Liver (tissue), 9 donors: ENCODE measurements around the gene PLPP3. TPM values are rescaled to one million over a fixed set of nuclear protein-coding genes. Genes with fewer than 3 reads are reported as not detected.

Experiments
- DNase-seq: peaks from one replicate; pipeline ENCODE4 v3.0.0-alpha.2; 2017; ENCODE audit warnings: low spot score
- H3K27ac ChIP-seq, 2 donors: one replicate each; pipeline ENCODE4 v1.7.0; 2013; ENCODE audit warnings: inconsistent platforms in 2 of 2, low read length in 2 of 2, control low read depth in 1 of 2, low read depth in 1 of 2, mild to moderate bottlenecking in 1 of 2
- H3K27me3 ChIP-seq, 4 donors: one replicate each; pipeline versions ENCODE4 v1.6.1 to v1.7.0; 2013; ENCODE audit warnings: low read length in 3 of 4, inconsistent platforms in 1 of 4, mild to moderate bottlenecking in 1 of 4, moderate library complexity in 1 of 4; ENCODE audit not compliant: control insufficient read depth in 4 of 4, insufficient read depth in 4 of 4
- H3K36me3 ChIP-seq, 4 donors: one replicate each; pipeline versions ENCODE4 v1.6.1 to v1.7.0; 2013; ENCODE audit warnings: low read length in 3 of 4, mild to moderate bottlenecking in 3 of 4, low read depth in 1 of 4, moderate library complexity in 1 of 4; ENCODE audit not compliant: control insufficient read depth in 4 of 4, insufficient read depth in 3 of 4
- H3K4me1 ChIP-seq, 4 donors: one replicate each; pipeline versions ENCODE4 v1.6.1 to v1.7.0; 2013; ENCODE audit warnings: low read length in 3 of 4, mild to moderate bottlenecking in 3 of 4, moderate library complexity in 1 of 4; ENCODE audit not compliant: control insufficient read depth in 4 of 4, insufficient read depth in 4 of 4
- H3K4me3 ChIP-seq, 3 donors: one replicate each; pipeline versions ENCODE4 v1.6.1 to v1.7.0; 2013; ENCODE audit warnings: low read length in 3 of 3, control low read depth in 1 of 3, low read depth in 1 of 3, mild to moderate bottlenecking in 1 of 3
- H3K9ac ChIP-seq, 2 donors: one replicate each; pipeline ENCODE4 v1.7.0; 2013; ENCODE audit warnings: low read length in 2 of 2, mild to moderate bottlenecking in 2 of 2, moderate library complexity in 2 of 2, control low read depth in 1 of 2, low read depth in 1 of 2
- H3K9me3 ChIP-seq, 4 donors: one replicate each; pipeline versions ENCODE4 v1.6.1 to v1.7.0; 2013; ENCODE audit warnings: low read length in 3 of 4; ENCODE audit not compliant: control insufficient read depth in 4 of 4
- EGR1 ChIP-seq, 2 donors: IDR thresholded peaks; 2 replicates each; pipeline ENCODE4 v1.6.1; 2016 to 2018; ENCODE audit warnings: antibody characterized with exemption in 2 of 2, low read depth in 2 of 2
- FOXA1 ChIP-seq: IDR thresholded peaks from 2 replicates; pipeline ENCODE4 v1.6.1; 2016; ENCODE audit warnings: antibody characterized with exemption
- FOXA2 ChIP-seq: IDR thresholded peaks from 2 replicates; pipeline ENCODE4 v1.6.1; 2016; ENCODE audit warnings: antibody characterized with exemption
- GABPA ChIP-seq, 2 donors: IDR thresholded peaks in 1 of 2; conservative IDR thresholded peaks in 1 of 2; 2 replicates each; pipeline ENCODE4 v1.6.1; 2016; ENCODE audit warnings: antibody characterized with exemption in 2 of 2, mild to moderate bottlenecking in 1 of 2, moderate library complexity in 1 of 2
- HNF4A ChIP-seq, 2 donors: conservative IDR thresholded peaks; 2 replicates each; pipeline ENCODE4 v1.6.1; 2016; ENCODE audit warnings: antibody characterized with exemption in 2 of 2, mild to moderate bottlenecking in 2 of 2
- HNF4G ChIP-seq: IDR thresholded peaks from 2 replicates; pipeline ENCODE4 v1.6.1; 2016; ENCODE audit warnings: antibody characterized with exemption
- JUND ChIP-seq, 2 donors: IDR thresholded peaks; 2 replicates each; pipeline ENCODE4 v1.6.1; 2016; ENCODE audit warnings: antibody characterized with exemption in 2 of 2
- NR2F2 ChIP-seq: IDR thresholded peaks from 2 replicates; pipeline ENCODE4 v1.6.1; 2016; ENCODE audit warnings: antibody characterized with exemption
- RAD21 ChIP-seq, 2 donors: IDR thresholded peaks; 2 replicates each; pipeline ENCODE4 v1.6.1; 2016; ENCODE audit warnings: antibody characterized with exemption in 2 of 2, mild to moderate bottlenecking in 2 of 2
- RXRA ChIP-seq, 2 donors: IDR thresholded peaks; 2 replicates each; pipeline ENCODE4 v1.6.1; 2017 to 2018; ENCODE audit warnings: antibody characterized with exemption in 2 of 2, mild to moderate bottlenecking in 1 of 2
- SP1 ChIP-seq: IDR thresholded peaks from 2 replicates; pipeline ENCODE4 v1.6.1; 2018; ENCODE audit warnings: antibody characterized with exemption, mild to moderate bottlenecking
- YY1 ChIP-seq: IDR thresholded peaks from 2 replicates; pipeline ENCODE4 v1.6.1; 2016; ENCODE audit warnings: antibody characterized with exemption, mild to moderate bottlenecking
- WGBS: extraction: QIAGEN DNeasy Blood & Tissue Kit; methylation state at CpG from one replicate; pipeline ENCODE4 v1.1.7; 2013; 5-methylcytosine and 5-hydroxymethylcytosine counted together
- polyA plus RNA-seq, 2 donors: library from polyadenylated mRNA; stranded (reverse) in 1 of 2; unstranded in 1 of 2; fragments of 200-250 nt in 1 of 2; fragments of >200 nt in 1 of 2; fragmentation: Nextera tagmentation in 1 of 2; extraction: Ambion mirVana in 1 of 2; gene quantifications; one replicate each; pipeline versions ENCODE4 v1.2.1 to v1.2.3, GENCODE V29; 2013 to 2015
- total RNA-seq, 2 donors: library from RNA; depleted of rRNA; stranded (reverse); fragments of >200 nt; gene quantifications; one replicate each; pipeline ENCODE4 v1.2.3, GENCODE V29; 2014
- TF ChIP-seq, protein P1 (sequence below): IDR thresholded peaks from 2 replicates; pipeline ENCODE4 v1.6.1; 2016; ENCODE audit warnings: antibody characterized with exemption
- TF ChIP-seq, protein P2 (sequence below): fragments of 150-350 bp; IDR thresholded peaks from 2 replicates; pipeline ENCODE4 v1.5.1; 2017; ENCODE audit warnings: improper control_type of control experiment, low read depth, low read length; ENCODE audit not compliant: missing input control
- TF ChIP-seq, protein P3 (sequence below): IDR thresholded peaks from 2 replicates; pipeline ENCODE4 v1.6.1; 2016; ENCODE audit warnings: antibody characterized with exemption, mild to moderate bottlenecking
- TF ChIP-seq, protein P4 (sequence below): IDR thresholded peaks from 2 replicates; pipeline ENCODE4 v1.6.1; 2016; ENCODE audit warnings: antibody characterized with exemption
- TF ChIP-seq, protein P5 (sequence below): IDR thresholded peaks from 2 replicates; pipeline ENCODE4 v1.6.1; 2016; ENCODE audit warnings: antibody characterized with exemption
- donor health status: healthy.
- donor health status: healthy.
- donor health status: healthy.
- donor health status: healthy.
- donor health status: healthy.

The PLPP3 gene
- total and polyA plus RNA-seq, 4 donors, result 46.1 to 91.2 (median 67.6) TPM

DNA sequence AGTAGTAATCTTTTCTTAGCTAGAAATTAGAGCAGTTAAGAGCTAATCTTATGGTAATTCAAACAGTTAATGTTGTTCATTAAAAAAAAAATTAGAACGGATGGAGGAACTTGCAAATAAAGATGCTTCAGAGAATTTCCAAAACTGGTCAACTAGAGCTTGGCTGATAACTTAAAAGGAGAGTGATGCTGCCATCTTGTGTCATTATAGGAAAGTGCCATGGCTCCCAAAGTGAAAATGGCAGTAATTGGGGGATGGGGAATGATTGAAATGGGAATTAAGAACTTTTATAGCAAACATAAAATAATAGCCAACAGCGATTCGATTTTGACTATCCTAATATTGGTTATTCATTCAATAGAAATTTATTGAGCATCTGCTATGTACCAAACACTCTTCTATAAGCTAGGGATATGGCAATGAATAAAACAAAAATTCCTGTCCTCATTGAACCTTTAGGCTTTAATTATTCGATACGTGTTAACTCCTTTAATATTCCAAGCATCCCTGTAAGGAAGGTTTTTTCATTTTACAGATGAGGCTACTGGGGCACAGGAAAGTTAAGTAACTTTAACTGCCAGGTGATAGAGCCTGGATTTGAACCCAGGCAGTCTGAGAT, 5.7 kb upstream of the PLPP3 start:
- WGBS, result 16% methylated on average over 5 of the region's 5 CpGs
- H3K36me3 ChIP-seq, result no peaks in the 10 kb centered on the region
- no peaks in the 10 kb centered on the region for H3K27me3 ChIP-seq
- no peak for DNase-seq
- H3K4me1 ChIP-seq, result peaks cover 2 to 17% (median 7%) of the 10 kb centered on the region in 4 donors
- no peaks in the 10 kb centered on the region for H3K9me3 ChIP-seq
- TF ChIP-seq YY1 (peak; percentile 85), RAD21 (IDR thresholded peaks at IDR 0.05) (peak; percentile 99), GABPA (IDR thresholded peaks at IDR 0.05 in 1 of 2, conservative IDR thresholded peaks at IDR 0.05 in 1 of 2) (no peak), HNF4A (conservative IDR thresholded peaks at IDR 0.05) (peak in 1 of 2 donors; percentile 7), EGR1 (IDR thresholded peaks at IDR 0.05; ENCODE audit: low read depth in 2 of 2) (peak in 1 of 2 donors; percentile 19)
- TF ChIP-seq, protein P1, sequence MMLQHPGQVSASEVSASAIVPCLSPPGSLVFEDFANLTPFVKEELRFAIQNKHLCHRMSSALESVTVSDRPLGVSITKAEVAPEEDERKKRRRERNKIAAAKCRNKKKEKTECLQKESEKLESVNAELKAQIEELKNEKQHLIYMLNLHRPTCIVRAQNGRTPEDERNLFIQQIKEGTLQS, result no peak
- TF ChIP-seq, protein P2, sequence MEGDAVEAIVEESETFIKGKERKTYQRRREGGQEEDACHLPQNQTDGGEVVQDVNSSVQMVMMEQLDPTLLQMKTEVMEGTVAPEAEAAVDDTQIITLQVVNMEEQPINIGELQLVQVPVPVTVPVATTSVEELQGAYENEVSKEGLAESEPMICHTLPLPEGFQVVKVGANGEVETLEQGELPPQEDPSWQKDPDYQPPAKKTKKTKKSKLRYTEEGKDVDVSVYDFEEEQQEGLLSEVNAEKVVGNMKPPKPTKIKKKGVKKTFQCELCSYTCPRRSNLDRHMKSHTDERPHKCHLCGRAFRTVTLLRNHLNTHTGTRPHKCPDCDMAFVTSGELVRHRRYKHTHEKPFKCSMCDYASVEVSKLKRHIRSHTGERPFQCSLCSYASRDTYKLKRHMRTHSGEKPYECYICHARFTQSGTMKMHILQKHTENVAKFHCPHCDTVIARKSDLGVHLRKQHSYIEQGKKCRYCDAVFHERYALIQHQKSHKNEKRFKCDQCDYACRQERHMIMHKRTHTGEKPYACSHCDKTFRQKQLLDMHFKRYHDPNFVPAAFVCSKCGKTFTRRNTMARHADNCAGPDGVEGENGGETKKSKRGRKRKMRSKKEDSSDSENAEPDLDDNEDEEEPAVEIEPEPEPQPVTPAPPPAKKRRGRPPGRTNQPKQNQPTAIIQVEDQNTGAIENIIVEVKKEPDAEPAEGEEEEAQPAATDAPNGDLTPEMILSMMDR, result peak; percentile 97
- TF ChIP-seq, protein P3, sequence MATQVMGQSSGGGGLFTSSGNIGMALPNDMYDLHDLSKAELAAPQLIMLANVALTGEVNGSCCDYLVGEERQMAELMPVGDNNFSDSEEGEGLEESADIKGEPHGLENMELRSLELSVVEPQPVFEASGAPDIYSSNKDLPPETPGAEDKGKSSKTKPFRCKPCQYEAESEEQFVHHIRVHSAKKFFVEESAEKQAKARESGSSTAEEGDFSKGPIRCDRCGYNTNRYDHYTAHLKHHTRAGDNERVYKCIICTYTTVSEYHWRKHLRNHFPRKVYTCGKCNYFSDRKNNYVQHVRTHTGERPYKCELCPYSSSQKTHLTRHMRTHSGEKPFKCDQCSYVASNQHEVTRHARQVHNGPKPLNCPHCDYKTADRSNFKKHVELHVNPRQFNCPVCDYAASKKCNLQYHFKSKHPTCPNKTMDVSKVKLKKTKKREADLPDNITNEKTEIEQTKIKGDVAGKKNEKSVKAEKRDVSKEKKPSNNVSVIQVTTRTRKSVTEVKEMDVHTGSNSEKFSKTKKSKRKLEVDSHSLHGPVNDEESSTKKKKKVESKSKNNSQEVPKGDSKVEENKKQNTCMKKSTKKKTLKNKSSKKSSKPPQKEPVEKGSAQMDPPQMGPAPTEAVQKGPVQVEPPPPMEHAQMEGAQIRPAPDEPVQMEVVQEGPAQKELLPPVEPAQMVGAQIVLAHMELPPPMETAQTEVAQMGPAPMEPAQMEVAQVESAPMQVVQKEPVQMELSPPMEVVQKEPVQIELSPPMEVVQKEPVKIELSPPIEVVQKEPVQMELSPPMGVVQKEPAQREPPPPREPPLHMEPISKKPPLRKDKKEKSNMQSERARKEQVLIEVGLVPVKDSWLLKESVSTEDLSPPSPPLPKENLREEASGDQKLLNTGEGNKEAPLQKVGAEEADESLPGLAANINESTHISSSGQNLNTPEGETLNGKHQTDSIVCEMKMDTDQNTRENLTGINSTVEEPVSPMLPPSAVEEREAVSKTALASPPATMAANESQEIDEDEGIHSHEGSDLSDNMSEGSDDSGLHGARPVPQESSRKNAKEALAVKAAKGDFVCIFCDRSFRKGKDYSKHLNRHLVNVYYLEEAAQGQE, result no peak
- no peak overlapping the region for H3K9ac ChIP-seq
- H3K27ac ChIP-seq, result no peak overlapping the region
- H3K4me3 ChIP-seq, result no peak overlapping the region

DNA sequence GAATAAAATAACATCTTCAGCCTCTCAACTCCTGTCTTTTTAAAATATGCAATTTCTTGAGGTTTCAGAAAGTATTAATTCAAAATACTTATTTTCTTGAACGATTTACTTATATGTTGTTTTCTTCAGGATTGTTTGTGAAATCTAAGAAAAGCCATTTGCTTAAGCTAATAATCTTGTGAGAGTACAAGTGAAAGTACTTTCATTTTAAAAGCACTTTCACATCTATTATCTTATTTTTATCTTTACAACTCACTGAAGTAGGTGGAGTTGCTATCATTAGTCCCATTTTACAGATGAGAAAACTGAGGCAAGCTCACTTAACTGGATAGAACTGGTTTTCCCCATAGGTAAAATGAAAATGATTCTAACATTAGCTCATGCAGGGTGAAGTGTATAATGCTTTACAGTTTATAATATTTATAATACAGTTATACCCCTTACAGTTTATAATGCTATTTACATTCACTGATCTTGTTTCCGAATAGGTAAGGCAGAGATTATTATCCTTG, 4.7 kb upstream of the PLPP3 start:
- no peak for DNase-seq
- no peaks in the 10 kb centered on the region for H3K36me3 ChIP-seq
- peaks cover 2 to 19% (median 9%) of the 10 kb centered on the region in 4 donors for H3K4me1 ChIP-seq
- H3K9ac ChIP-seq, result no peak overlapping the region
- no peak overlapping the region for H3K27ac ChIP-seq
- 76% methylated on average over 2 of the region's 2 CpGs for WGBS
- TF ChIP-seq HNF4G (no peak), YY1 (no peak), SP1 (no peak), NR2F2 (no peak), RXRA (IDR thresholded peaks at IDR 0.05) (no peak), FOXA1 (no peak), FOXA2 (no peak), JUND (IDR thresholded peaks at IDR 0.05) (no peak)
- TF ChIP-seq, protein P4, sequence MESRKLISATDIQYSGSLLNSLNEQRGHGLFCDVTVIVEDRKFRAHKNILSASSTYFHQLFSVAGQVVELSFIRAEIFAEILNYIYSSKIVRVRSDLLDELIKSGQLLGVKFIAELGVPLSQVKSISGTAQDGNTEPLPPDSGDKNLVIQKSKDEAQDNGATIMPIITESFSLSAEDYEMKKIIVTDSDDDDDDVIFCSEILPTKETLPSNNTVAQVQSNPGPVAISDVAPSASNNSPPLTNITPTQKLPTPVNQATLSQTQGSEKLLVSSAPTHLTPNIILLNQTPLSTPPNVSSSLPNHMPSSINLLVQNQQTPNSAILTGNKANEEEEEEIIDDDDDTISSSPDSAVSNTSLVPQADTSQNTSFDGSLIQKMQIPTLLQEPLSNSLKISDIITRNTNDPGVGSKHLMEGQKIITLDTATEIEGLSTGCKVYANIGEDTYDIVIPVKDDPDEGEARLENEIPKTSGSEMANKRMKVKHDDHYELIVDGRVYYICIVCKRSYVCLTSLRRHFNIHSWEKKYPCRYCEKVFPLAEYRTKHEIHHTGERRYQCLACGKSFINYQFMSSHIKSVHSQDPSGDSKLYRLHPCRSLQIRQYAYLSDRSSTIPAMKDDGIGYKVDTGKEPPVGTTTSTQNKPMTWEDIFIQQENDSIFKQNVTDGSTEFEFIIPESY, result no peak
- TF ChIP-seq, protein P2, result no peak
- TF ChIP-seq, protein P5, sequence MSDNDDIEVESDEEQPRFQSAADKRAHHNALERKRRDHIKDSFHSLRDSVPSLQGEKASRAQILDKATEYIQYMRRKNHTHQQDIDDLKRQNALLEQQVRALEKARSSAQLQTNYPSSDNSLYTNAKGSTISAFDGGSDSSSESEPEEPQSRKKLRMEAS, result no peak
- no peaks in the 10 kb centered on the region for H3K27me3 ChIP-seq
- H3K9me3 ChIP-seq, result no peaks in the 10 kb centered on the region
- H3K4me3 ChIP-seq, result no peak overlapping the region
